Right kidney (tissue), 1 donor: ENCODE data around the gene CLSTN1.
"Not testable (repeated sequence)": the region's sequence is repeated elsewhere in the genome, so short reads cannot be mapped to it uniquely, and the experiment has no call there.

ENCODE experiments used
- DNase-seq: peaks from one replicate; pipeline ENCODE4 v3.0.0-alpha.2; 2016

Gene CLSTN1

DNA sequence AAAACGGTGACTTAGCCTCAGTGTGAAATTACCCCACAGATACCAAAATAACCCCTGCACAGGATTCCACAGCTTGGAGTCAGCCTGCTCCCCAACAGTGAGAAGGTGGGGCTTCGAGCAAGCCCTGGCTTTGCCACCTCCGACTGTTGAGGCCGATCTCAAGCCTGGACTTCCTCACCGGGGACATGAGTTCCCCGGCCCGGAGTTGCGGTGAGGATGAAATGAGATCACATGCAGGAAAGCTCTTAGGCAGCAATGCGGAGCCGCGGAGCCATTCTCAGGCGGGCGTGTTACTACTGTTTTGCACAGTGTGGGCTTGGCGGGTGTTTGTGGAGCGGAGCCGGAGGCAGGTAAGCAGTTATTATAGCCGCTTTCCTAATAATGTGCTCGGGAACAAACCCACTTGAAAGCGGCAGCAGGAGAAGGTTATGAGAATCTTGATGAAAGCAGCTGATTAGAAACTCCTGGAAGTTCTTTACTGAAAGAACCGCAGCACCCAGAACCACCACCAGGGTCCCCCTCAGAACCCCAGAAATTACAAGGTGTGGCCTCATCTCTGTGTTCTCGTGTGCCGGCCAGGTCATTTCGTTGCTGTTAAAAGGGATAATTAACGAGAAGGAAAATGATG, 3.9 kb upstream of the CLSTN1 start:
- DNase-seq: no peak

DNA sequence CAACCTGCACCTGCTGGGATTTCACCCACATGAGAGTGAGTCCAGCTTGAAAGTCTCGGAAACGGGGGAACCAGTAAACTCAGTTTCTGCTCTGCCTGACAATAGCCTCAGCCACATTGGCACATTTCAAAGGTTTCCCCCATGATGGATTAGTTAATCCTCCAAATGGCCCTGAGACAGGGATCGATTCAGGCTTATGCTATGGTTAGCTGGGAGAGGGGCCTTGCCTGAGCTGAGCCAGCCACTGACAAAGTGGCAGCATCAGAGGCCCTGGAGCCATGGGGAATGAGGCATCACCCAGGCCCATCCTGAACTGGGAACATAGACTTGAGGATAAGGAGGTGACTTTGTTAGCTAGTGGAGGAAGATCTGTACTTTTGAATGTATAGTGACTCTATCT, 2.9 kb upstream of the CLSTN1 start:
- DNase-seq: no peak

- DNase-seq: no peak
Measured at GRCh38 chr1:9826087-9826486, 2.3 kb upstream of the CLSTN1 start.

DNA sequence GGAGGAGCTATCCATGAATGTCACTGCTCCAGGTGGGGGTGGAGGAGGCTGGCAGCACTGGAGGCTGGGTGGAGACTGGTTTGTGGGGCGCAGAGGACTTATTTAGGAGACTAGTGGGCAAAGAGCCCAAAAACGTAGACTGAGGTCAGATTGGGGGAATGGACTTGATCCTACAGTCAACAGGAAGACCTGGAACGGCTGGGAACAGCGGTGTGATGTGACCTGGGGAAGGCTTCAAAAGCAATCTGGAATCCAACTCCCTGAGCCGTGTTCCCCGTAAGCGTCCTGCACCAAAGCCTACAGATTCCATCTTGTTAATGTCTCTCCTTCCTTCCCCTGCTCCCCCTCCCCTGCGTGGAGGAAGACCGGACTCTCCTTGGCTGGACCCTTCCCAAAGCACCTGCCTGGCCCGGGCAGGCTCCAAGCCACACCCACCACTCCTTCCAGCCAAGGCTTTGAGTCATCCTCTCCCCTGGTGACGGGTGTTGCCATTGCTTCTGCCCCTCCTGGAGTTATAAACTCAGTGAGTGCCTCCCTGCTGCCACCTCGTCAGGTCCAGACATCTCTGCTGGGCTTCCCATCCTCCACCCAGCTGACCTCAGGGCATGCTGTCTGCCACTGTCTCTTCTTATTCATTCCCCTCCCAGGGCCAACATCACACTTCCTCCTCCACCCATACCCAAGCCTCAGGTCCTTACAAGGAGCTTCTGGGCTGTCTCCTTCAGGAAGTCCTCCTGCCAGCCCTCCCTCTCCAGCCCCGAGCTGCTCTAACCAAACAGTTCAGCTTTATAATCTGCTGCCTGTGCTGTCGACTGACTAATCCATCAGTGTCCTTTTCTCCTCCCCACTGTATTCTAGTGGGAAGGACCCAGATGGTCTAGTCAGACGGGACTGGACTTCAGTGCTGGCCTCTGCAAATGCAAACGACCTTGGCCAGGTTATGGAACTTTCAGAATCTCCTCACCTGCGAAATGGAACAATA, 1.6 kb upstream of the CLSTN1 start:
- peak; percentile 35 for DNase-seq

DNA sequence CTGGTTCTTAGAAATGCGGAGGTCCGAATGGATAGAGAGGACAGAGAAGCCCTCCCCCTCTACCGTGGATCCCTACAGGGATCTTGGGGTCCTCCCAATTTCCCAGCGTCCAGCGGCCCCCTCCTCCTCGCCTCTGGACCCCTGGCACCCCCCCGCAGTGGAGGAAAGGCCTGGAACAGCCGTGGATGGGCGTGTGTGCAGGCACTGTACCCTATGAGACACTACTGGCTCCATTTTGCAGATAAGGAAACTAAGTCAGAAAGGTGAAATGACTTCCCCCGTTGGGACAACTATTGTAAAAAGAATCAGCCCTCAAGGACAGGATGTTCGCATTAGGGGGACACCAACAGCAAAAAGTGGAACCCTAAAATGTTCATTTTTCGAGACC, 931 bp upstream of the CLSTN1 start:
- DNase-seq: peak; percentile 45

- DNase-seq: peak; percentile 83
Measured at GRCh38 chr1:9823693-9823942, 147 bp downstream of the CLSTN1 start.

GRCh38 chr1:9822897-9823692, 670 bp downstream of the CLSTN1 start:
- DNase-seq: peak; percentile 61

DNA sequence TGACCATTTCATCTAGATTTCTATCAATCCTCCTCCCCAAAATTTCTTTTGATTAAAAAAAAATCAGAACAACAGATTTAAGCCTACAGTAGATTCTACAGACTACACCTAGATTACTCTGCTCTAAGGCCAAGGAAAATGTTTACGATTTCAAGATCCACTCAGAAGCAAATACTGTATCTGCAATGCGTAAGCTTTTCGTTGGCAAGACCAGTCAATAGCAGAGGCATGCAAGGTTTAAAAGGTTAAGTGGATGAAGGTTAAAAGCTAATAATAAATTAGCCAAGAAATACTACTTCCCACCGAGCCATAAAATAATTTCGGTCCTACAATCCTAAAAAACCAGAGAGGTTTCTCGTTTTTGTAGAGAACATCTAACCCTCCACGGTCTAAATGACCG, 1.3 kb downstream of the CLSTN1 start:
- DNase-seq: no peak

GRCh38 chr1:9821710-9822109, 2.1 kb downstream of the CLSTN1 start:
- DNase-seq: no peak

GRCh38 chr1:9820521-9820920, 3.2 kb downstream of the CLSTN1 start:
- DNase-seq: no peak

DNA sequence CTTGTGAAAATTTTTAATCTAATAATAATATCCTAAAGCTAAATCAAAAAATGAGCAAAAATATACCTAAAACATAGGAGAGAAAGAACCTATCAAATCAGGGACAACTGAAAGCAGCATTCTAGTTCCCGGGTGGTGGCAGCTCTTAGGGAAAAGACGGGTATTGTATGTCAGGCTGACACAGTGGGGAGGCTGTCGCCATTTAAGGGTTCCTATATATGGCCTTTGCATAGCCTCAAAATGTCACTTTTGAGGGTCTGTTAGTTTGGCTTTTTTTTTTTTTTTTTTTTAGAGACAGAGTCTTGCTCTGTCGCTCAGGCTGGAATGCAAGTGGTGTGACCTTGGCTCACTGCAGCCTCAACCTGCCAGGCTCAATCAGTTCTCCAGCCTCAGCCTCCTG, 6.0 kb downstream of the CLSTN1 start:
- DNase-seq: no peak

- no peak for DNase-seq
Measured at GRCh38 chr1:9816199-9816598, 7.6 kb downstream of the CLSTN1 start.

GRCh38 chr1:9815150-9815549, 8.6 kb downstream of the CLSTN1 start:
- no peak for DNase-seq

DNA sequence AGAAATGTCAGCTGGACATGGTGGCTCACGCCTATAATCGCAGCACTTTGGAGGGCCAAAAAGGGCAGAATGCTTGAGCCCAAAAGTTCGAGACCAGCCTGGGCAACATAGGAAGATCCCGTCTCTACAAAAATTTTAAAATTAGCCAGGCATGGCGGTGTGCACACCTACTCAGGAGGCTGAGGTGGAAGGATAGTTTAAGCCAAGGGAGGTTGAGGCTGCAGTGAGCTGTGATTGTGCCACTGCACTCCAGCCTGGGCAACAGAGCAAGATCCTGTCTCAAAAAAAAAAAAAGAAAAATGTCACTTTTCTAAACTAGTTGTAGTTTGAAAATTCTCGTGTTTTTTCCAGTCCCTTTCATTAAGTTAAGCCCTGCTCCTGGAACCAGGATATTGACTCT, 9.1 kb downstream of the CLSTN1 start:
- DNase-seq: no peak

DNA sequence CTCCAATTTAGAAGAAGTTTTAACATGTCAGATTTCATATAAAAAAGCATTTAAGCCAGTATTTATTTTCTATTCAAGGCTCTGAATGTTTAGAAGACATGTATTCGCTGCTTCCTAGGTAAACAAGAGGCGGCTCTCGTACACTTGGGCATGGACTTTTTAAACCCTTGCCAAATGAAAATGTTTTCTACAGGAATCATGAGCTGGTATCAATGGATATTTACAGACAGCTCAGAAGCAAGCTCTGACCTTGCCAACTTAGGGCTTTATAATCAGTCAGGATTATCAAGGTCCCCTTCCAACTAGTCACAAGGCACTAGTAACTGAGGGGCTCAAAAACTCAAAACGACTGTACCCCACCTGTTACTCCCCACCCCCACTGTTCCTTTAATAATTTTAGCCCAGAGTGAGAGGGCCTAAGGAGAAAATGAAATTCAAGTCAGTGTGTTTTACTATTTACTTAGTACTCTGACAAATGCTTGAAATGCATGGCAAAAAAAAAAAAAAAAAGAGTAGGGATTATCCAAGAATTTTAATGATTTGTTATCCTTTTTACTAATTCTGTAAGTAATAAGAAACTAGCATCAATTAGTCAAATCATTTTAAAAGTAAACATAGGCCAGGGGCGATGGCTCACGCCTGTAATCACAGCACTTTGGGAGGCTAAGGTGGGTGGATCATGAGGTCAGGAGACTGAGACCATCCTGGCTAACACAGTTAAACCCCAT, 12.4 kb downstream of the CLSTN1 start:
- no peak for DNase-seq

DNA sequence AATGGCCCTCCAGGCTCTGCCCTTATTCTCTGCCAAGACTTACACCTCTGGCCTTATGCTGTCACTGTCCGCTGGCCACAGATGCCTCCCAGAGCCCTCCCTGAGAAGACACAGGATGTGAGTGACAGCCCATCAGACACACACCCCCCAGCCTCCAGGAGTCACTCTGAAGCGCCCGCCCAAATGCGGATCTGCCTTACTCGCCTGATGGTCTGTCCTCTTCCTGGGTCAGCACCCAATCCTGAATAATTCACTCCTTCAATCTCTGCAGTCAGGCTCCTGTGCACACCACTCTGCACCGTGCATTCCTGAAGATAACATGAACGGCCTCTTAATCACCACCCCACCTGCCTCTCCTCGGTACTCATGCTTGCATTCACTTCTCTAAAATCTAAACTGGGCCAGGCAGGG, 14.7 kb downstream of the CLSTN1 start:
- peak; percentile 29 for DNase-seq

- DNase-seq: no peak
Measured at GRCh38 chr1:9808459-9808858, 15.3 kb downstream of the CLSTN1 start.

GRCh38 chr1:9807541-9807940, 16.2 kb downstream of the CLSTN1 start:
- DNase-seq: peak; percentile 24

- not testable (repeated sequence) for DNase-seq
Measured at GRCh38 chr1:9805972-9806371, 17.8 kb downstream of the CLSTN1 start.

GRCh38 chr1:9805006-9805508, 18.7 kb downstream of the CLSTN1 start:
- DNase-seq: no peak

- not testable (repeated sequence) for DNase-seq
Measured at GRCh38 chr1:9803003-9803918, 20.5 kb downstream of the CLSTN1 start.
